HG03196 (cell line): Measurements from ENCODE around the gene AKAP13.
A peak's percentile ranks its signal among the peaks of the same experiment; 100 is the strongest.

ENCODE experiments used
- ATAC-seq: cut with Tn5 transposase; IDR thresholded peaks from one replicate; pipeline ENCODE4 v1.9.1; 2021; ENCODE audit not compliant: unreplicated experiment

The AKAP13 gene

DNA sequence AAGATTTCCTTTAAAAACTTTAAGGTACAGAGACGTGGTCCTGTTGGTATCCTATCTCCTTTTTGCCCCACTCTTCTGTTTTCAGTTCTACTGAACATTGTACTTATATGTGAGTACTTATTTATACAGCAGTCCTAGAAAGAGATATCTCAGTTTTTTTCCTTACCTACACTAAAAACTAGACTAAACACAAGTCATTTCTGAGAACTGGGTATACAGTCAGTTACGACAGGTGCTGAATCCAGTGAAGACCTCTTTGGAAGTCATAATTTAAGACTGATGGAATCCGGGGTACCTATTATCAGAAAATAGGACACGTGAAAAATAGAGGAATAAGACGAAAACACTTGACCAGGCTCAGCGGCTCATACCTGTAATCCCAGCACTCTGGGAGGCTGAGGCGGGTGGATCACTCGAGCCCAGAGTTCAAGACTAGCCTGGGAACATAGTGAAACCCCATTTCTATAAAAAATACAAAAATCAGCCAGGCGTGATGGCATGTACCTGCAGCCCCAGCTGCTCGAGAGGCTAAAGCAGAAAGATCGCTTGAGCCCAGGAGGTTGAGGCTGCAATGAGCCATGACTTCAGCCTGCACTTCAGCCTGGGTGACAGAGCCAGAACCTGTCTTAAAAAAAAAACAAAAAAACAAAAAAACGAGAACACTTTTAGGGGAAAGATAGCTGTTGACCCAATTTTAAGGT lies 338.0 kb downstream of the AKAP13 start:
- ATAC-seq = peak; percentile 44

DNA sequence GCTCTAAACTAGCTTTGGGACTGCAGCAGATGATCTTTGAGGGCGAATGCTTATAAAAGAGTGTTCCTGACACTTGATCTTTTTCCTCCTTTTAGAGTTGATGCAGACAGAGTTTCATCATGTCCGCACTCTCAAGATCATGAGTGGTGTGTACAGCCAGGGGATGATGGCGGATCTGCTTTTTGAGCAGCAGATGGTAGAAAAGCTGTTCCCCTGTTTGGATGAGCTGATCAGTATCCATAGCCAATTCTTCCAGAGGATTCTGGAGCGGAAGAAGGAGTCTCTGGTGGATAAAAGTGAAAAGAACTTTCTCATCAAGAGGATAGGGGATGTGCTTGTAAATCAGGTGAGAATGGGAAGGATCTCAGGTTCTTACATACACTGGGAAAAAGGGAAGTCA lies 338.6 kb downstream of the AKAP13 start:
- ATAC-seq = no peak

DNA sequence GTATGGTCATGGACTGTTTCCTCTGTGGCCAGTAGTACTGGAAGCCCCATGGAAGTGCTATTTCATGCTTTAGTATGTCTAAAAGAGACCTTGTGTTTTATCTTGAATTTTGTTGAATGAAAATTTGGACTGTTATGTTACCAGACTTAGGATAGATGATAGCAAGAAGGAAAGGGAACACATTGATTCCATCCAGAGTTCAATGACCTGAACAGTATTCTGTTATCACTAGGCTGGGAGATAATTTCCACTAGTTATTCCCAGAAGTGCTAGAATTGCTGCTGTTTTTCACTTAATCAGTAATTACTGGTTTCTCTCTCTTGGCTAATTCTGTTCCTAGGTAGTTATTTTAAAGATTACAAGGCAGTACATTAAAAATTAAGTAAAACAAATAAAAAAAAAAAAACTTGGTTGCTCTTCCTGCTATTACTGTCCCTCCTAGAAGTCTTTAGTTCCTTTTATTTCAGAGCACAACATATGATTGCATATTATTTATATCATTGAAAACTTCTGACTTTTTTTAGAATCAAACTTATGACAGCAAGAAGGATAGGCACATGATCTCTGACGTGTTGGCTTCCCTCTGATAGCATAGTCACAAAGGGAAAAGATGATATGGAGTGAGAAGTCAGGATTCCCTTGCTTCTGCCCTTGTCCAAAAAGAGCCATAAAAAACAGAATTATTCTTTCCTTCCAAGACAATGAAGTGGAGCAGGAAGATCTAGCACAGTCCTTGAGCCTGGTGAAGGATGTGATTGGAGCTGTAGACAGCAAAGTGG lies 342.2 kb downstream of the AKAP13 start:
- no peak for ATAC-seq

DNA sequence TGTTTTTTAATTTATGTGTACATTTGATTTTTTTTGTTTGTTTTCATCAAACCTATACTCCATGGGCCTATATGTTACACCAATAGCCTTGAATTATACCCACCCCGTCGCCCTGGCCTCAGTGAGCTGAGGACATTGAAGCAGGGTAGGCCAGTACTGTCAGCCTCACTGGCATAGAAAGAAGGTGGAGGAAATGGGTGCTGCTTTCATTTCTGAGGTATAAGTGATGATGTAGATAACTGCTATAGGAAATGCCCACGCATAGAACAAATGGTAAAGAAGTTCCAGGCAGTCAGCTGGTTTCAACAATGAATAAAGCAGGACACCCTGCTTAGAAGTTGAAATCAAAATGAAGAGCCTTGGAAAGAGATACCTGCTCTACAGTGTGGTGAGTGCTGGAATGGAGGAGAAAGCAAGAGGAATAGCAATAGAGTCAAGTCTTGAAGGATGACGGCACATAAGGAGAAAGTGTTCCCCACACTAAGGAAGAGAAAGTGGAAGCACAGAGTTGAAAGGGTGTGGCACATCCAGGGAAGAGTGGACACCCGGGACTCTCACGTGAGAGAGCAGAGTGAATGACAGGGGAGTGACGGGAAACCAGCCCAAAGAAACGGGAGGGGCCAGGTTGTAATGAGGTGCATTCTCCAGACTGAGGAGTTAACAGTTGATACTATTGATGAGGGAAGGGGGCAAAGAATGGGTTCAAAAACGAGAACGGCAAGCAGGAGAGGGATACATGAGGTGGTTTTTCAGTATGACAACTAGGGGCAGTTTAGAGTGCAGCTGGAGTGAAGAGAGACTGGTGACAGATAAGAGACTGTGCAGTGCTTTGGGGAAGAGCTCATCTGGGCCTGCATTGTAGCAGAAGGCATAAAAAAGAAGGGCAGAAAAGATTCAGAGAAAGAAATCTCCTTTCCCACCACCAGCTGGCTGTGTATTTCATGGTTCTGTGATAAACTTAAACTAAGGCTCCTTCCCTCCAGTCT lies 343.9 kb downstream of the AKAP13 start:
- no peak for ATAC-seq

DNA sequence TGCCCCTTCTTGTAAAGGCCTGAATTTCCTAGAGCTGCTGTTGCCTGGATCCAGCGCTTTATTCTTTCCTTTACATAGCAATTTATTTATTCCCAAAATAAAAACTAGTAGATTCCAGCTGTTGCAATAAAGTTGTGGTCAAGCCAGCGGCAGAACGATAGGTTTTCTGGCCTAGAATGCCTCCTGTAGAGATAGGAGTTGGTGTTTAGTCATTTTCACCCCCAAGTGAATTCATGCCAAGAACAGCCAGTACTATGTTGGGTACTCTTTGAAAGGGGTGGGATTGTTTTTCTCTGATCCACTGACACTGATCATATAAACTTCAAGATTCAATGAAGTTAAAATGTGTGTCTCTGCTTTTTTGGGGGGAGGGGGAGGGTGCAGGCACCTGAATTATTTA lies 344.6 kb downstream of the AKAP13 start:
- no peak for ATAC-seq

DNA sequence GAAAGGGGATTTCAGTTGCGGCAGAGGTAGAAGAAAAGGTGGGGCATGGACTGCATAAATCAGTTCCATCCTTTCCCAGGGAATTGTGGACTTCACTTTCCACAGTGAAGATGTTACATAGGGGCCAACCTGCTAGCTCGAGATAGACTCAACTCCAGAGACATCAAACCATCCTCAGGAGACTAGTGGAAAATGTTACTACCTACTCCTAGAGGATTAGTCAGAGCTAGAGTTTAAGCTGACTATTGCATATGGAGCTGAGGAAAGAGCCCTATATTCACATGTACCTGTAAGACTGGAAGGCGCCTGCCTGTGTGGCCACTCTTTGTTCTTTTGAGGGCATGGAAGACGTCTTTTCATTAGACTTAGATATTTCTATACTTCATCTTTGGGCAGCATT lies 345.2 kb downstream of the AKAP13 start:
- no peak for ATAC-seq

DNA sequence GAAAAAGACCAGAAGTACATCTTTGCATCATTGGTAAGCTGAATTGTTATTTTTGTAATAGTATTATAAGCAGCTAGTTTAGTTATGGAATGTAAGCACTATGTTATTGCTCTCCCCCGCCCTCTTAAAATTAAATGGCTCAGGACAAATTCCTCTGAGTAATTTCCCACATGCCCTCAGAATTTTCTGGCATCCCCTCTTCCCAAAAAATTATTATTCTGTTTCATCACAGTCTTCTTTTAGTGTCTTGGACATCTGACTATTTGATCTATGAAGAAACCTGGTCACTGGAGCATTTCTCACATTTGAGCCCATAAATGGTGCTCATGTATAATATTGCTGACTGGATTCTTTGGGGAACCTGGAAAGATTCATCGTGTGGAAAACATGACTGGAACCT lies 346.1 kb downstream of the AKAP13 start:
- ATAC-seq = no peak

DNA sequence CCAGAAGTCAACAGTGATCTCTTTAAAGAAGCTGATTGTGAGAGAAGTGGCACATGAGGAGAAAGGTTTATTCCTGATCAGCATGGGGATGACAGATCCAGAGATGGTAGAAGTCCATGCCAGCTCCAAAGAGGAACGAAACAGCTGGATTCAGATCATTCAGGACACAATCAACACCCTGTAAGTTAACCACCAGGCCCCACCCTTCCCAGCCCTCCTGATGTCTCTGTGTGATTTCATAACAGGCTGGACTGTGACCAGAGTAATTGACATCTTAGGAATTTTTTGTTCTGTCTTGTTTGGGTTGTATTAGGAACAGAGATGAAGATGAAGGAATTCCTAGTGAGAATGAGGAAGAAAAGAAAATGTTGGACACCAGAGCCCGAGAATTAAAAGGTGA lies 346.7 kb downstream of the AKAP13 start:
- no peak for ATAC-seq

DNA sequence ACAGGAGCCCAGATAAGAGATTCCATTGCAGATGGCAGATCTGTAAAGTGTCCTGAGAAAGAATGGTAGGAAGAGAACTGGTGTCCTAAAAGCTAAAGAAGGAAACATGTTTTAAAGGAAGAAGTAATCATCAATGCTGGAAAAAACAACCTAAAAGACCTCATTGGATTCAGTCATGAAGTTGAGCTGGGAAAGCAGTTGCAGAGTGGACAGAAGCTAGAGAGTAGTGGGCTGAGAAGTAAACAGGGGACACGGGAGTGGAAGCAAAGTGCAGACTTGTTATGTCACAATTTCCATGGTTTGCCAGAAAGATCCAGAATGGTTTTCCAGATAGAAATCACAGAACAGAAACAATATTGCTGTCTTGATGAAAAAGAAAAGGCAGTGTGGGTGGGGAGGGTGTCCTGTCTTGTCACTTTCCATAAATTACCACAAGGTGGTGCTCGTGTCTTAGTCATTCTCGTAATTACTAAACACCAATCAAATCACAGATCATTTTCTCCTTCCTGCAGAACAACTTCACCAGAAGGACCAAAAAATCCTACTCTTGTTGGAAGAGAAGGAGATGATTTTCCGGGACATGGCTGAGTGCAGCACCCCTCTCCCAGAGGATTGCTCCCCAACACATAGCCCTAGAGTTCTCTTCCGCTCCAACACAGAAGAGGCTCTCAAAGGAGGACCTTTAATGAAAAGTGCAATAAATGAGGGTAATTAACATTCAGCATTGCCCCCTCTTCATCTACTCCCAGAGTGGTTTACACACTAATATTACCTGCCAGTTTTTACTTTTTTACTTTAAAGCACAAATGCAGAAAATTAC lies 349.8 kb downstream of the AKAP13 start:
- ATAC-seq = peak; percentile 65

DNA sequence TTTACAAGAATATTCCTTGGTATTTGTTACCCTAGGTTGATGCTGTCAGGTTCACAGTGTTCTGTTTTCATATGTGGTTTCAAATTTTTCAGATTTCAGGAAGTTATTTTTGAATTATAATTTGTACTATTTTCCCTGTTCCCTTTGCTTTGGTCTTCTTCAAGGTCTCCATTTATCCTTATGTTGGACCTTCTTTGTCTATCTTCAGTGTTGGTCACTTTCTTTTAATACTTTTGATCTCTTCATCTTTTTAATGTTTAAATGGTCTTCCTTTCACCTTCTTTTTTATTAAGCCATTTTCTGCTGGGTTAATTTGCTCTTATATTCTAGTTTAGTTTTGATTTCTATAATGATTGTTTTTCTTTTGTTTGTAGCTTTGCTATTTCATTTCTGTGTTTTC lies 353.0 kb downstream of the AKAP13 start:
- no peak for ATAC-seq

DNA sequence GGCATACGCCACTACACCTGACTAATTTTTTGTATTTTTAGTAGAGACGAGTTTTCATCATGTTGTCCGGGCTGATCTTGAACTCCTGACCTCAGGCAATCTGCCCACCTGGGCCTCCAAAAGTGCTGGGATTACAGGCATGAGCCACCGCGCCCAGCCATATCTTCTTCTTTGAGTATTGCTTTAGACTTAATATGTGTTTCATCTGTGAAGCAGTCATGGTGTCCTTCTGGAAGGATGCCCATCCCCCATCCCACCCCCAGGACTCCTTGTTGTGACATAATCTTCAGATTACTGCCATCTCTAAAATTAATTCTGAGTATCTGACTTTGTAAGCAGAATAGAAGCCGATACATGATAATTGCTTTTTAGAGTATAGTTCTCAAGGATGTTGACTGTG lies 356.7 kb downstream of the AKAP13 start:
- no peak for ATAC-seq

DNA sequence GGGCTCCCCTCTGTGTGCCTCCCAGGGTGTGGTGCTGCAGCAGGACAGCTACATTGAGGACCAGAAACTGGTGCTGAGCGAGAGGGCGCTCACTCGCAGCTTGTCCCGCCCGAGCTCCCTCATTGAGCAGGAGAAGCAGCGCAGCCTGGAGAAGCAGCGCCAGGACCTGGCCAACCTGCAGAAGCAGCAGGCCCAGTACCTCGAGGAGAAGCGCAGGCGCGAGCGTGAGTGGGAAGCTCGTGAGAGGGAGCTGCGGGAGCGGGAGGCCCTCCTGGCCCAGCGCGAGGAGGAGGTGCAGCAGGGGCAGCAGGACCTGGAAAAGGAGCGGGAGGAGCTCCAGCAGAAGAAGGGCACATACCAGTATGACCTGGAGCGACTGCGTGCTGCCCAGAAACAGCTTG lies 360.6 kb downstream of the AKAP13 start:
- ATAC-seq = no peak

DNA sequence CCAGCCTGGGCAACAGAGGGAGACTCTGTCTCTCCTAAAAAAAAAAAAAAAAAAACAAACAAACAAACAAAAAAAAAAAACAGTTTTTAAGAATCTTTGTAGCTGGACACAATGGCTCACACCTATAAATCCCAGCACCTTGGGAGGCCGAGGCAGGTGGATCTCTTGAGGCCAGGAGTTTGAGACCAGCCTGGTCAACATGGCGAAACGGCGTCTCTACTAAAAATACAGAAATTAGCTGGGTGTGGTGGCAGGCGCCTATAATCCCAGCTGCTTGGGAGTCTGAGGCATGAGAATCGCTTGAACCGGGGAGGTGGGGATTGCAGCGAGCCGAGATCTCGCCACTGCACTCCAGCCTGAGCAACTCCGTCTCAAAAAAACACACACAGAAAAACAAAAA lies 361.3 kb downstream of the AKAP13 start:
- ATAC-seq = no peak

DNA sequence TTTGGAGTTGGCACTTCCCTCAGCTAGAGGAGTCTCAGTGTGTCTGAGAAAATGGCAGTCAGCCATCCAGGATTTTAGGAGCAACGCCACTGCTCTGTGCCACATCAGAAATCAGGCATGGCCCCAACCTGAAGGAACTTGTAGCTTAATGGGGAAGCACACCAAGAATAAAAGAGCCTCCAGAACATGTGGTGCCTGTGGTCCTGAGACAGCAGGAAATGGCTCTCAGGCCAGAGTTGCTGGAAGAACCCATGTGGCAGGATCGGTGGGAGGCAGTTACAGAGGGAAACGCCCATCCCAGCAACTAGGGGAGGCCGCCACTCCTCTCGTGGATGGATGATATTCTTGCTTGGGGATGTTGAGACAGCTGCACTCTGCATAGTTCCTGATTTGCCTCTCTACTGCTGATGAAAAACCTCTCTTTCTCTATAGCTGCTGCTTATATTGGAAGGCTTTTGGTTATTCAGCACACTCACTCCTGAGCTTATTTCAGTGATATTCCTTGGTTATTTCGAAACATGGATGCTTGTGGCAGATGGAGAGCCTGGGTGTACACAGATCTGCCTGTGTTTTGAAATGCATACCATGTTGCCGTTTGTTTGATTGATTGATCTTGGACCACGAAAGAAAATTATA lies 361.9 kb downstream of the AKAP13 start:
- no peak for ATAC-seq

DNA sequence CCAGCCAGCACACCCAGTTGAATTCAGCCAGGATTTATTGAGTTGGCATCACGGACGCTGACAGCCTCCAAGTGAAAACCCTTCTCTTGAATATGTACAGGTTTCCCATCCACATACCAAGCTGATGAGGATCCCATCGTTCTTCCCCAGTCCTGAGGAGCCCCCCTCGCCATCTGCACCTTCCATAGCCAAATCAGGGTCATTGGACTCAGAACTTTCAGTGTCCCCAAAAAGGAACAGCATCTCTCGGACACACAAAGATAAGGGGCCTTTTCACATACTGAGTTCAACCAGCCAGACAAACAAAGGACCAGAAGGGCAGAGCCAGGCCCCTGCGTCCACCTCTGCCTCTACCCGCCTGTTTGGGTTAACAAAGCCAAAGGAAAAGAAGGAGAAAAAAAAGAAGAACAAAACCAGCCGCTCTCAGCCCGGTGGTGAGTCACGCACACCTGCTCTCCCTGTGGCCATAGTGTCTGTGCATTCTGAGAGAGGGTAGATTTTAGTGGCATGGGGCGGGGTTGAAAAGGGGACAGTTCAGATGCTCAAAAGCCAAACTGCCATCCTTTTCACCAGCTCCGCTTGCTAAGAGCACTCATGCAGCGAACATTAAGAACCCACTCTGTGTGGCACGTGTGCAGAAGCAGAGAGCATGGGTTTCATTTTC lies 363.1 kb downstream of the AKAP13 start:
- no peak for ATAC-seq

DNA sequence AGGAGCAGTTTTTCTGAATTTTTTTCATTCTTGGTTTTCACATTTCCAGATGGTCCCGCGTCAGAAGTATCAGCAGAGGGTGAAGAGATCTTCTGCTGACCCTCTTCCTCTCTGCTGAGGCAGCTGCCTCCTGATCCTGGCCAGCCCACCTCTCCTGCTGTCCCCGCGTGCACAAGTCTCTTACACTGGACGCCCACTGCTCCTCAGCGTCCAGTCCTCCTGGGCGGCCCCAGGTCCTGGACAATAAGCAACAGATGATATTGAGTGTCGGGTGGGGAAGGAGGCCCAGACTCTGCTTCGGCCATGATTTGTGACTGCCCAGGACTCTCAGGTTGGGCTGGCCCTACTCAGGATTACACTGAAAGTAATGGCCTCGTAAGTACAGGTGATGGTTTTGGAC lies 364.2 kb downstream of the AKAP13 start:
- no peak for ATAC-seq

DNA sequence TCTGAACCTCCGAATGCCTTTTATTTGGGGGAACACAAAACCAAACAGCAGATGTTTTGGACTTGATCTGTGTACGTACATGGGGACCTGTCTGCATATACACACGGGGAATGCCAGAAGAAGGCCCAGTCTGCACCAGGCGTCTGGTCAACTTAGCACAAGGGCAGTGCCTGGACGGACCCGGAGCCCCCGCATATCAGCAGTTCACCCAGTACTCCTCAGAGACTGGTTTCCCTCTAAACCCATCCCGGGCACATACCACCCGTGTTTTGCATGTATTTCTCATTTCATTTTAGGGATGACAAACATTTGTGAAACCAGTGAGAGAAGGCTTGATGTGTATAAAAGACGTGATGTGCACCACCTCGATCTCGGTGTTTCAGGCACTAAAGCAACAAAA lies 364.6 kb downstream of the AKAP13 start:
- ATAC-seq = no peak

DNA sequence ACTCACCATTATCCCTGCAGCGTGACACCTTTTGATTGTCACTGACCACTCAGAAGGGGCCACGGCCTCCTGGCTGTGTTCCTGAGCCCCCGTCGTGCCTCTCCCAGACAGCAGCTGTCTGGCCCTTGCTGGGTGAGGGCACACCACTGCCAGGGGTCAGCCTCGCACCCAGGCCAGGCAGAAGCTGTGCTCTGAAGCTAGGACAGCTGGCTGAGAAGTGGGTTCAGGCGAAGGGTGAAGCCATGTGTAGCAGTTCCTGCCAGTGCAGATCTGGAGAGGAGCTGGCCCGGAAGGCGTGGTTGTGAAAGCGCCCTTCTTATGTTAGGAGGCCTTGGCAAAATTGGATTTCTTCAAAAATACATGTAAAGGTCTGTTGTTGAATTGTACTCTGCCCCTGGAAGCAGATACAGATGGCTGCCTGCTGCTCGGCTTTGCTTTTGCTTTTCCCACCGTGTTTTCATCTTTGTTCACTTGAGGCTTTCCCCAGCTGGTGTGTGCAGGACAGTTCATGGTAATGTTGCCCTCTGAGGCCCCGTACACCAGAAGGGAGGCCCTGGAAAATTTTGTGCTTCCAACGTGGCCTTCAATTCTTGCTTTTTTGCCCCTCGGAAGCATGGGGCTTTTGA lies 365.2 kb downstream of the AKAP13 start:
- ATAC-seq = no peak

DNA sequence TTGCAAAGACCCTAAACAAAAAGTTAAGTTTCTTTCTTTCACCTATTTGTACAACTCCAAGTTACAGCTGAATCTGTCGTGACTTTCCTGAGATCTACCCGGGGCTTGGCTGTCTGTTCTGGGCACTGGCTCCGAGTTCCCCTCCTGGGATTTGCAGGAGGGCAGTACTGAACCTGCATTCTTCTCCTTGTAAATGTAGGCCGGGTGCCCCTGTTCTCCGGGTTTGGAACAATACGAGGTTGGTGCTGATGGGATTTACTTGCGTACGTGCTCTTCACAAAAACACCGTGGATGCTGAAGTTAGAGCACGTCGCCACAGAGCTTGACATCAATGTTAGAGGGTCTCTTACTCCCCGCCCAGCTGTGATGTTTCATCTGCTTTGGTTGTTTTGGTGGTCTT lies 366.2 kb downstream of the AKAP13 start:
- no peak for ATAC-seq
